ENCODE results near the gene TMEM235.
A peak's percentile ranks its signal among the peaks of the same experiment; 100 is the strongest.

TMEM235 gene

GRCh38 chr17:78226055-78226758 lies 5.2 kb upstream of the TMEM235 start (continued):
- TF ChIP-seq GLIS2 (tag by site-specific recombination; IDR thresholded peaks at IDR 0.05) (no peak), YY1 (tag by site-specific recombination; IDR thresholded peaks at IDR 0.05) (no peak), ZNF433 (tag by site-specific recombination; IDR thresholded peaks at IDR 0.05; ENCODE audit: low read depth) (no peak), ZNF473 (tag by site-specific recombination; IDR thresholded peaks at IDR 0.05) (no peak)

- H3K4me1 ChIP-seq (ENCODE audit: control insufficient read depth, insufficient read depth, low read length): no peaks in the 10 kb centered on the region
- H3K27ac ChIP-seq (ENCODE audit: extremely low read depth, low read depth, low read length): no peak overlapping the region
- H3K9me3 ChIP-seq (ENCODE audit: control insufficient read depth, insufficient read depth, low read depth, low read length): no peaks in the 10 kb centered on the region
- CTCF ChIA-PET: interaction anchor here (1.3 to 2.1 kb wide), 4 partner anchors 24 to 195 kb away, joined by 4 to 15 read pairs (median 4); partner anchors contain the start of genes AFMID and TK1
- peaks cover 24 to 34% of the 10 kb centered on the region in 2 experiments for H3K36me3 ChIP-seq (ENCODE audit: control insufficient read depth in 2 of 2, insufficient read depth in 1 of 2, low read length in 2 of 2)
- POLR2A ChIA-PET: interaction anchor here (0.7 to 3.2 kb wide), 4 partner anchors 11 to 40 kb away, joined by 3 to 15 read pairs (median 6); partner anchors contain the start of genes AFMID, BIRC5 and TK1
- H3K4me3 ChIP-seq (ENCODE audit: low read depth, low read length): no peak overlapping the region
- 0 out of 2 replicates have a peak, but pooled peaks have one; percentile 35 for TF ChIP-seq HIC1 (tag by site-specific recombination; IDR thresholded peaks at IDR 0.05)
- TF ChIP-seq SALL2 (tag by site-specific recombination; IDR thresholded peaks at IDR 0.05; ENCODE audit: borderline replicate concordance): no peak
- TF ChIP-seq ZNF624 (tag by site-specific recombination; IDR thresholded peaks at IDR 0.05): no peak
- TF ChIP-seq ZBTB17 (tag by site-specific recombination; IDR thresholded peaks at IDR 0.05): peak; percentile 34; the same call in 1 of the 2 replicates
- TF ChIP-seq ZNF600 (tag by site-specific recombination; IDR thresholded peaks at IDR 0.05): peak; percentile 50
Observed at GRCh38 chr17:78226759-78227454, 4.5 kb upstream of the TMEM235 start.

- no peak overlapping the region for H3K4me3 ChIP-seq (ENCODE audit: low read depth, low read length)
- H3K27ac ChIP-seq (ENCODE audit: extremely low read depth, low read depth, low read length): no peak overlapping the region
- TF ChIP-seq ZNF266 (tag by site-specific recombination; IDR thresholded peaks at IDR 0.05; ENCODE audit: low read depth): no peak
- no peak for TF ChIP-seq ZNF341 (tag by site-specific recombination; IDR thresholded peaks at IDR 0.05; ENCODE audit: low read depth)
- TF ChIP-seq ZNF23 (tag by site-specific recombination; IDR thresholded peaks at IDR 0.05; ENCODE audit: borderline replicate concordance): no peak
- TF ChIP-seq IKZF3 (tag by site-specific recombination; IDR thresholded peaks at IDR 0.05): no peak
- no peak for TF ChIP-seq ZBTB49 (tag by site-specific recombination; IDR thresholded peaks at IDR 0.05; ENCODE audit: low read depth)
- TF ChIP-seq ZNF571 (tag by site-specific recombination; IDR thresholded peaks at IDR 0.05): no peak
- no peak for TF ChIP-seq GLIS1 (tag by site-specific recombination; IDR thresholded peaks at IDR 0.05)
- no peak for TF ChIP-seq ZNF16 (tag by site-specific recombination; IDR thresholded peaks at IDR 0.05; ENCODE audit: low read depth)
- no peak for TF ChIP-seq ZNF777 (tag by site-specific recombination; IDR thresholded peaks at IDR 0.05; ENCODE audit: borderline replicate concordance)
- ChIA-PET POLR2A (interaction anchor here (0.7 to 3.2 kb wide), 3 partner anchors 10 to 40 kb away, joined by 3 to 15 read pairs (median 9); partner anchors contain the start of genes AFMID, BIRC5 and TK1), CTCF (interaction anchor here (1.3 to 1.9 kb wide), 4 partner anchors 23 to 115 kb away, joined by 4 to 15 read pairs (median 6); partner anchors contain the start of genes AFMID and TK1)
- H3K9me3 ChIP-seq (ENCODE audit: control insufficient read depth, insufficient read depth, low read depth, low read length): no peaks in the 10 kb centered on the region
- H3K36me3 ChIP-seq (ENCODE audit: control insufficient read depth in 2 of 2, insufficient read depth in 1 of 2, low read length in 2 of 2): peaks cover 18 to 31% of the 10 kb centered on the region in 2 experiments
- H3K4me1 ChIP-seq (ENCODE audit: control insufficient read depth, insufficient read depth, low read length): no peaks in the 10 kb centered on the region
Observed at GRCh38 chr17:78227455-78227916, 3.9 kb upstream of the TMEM235 start.

All from HEK293 (cell line).